IPS-18a (cell line): ENCODE measurements around the gene SMARCD3.

ENCODE experiments used
- H3K27ac ChIP-seq: one replicate; pipeline ENCODE4 v1.5.1; 2013; ENCODE audit warnings: low read length
- H3K27me3 ChIP-seq: one replicate; pipeline ENCODE4 v1.6.1; 2013; ENCODE audit warnings: mild to moderate bottlenecking, low read length; ENCODE audit not compliant: control insufficient read depth, insufficient read depth
- H3K36me3 ChIP-seq: one replicate; pipeline ENCODE4 v1.6.1; 2013; ENCODE audit warnings: low read depth, low read length; ENCODE audit not compliant: control insufficient read depth
- H3K4me1 ChIP-seq: one replicate; pipeline ENCODE4 v1.6.1; 2013; ENCODE audit warnings: low read depth, low read length; ENCODE audit not compliant: control insufficient read depth
- H3K4me3 ChIP-seq: one replicate; pipeline ENCODE4 v1.5.1; 2013; ENCODE audit warnings: low read length
- H3K9ac ChIP-seq: one replicate; pipeline ENCODE4 v1.6.1; 2013; ENCODE audit warnings: mild to moderate bottlenecking, low read length, moderate library complexity
- H3K9me3 ChIP-seq: one replicate; pipeline ENCODE4 v1.6.1; 2013; ENCODE audit warnings: low read depth, low read length; ENCODE audit not compliant: control insufficient read depth

Gene SMARCD3

GRCh38 chr7:151198945-151199848 lies 49.3 kb downstream of the SMARCD3 start:
- Histone ChIP-seq H3K4me1 (no peaks in the 10 kb centered on the region), H3K9ac (no peak overlapping the region), H3K27ac (no peak overlapping the region), H3K36me3 (no peaks in the 10 kb centered on the region), H3K9me3 (no peaks in the 10 kb centered on the region), H3K4me3 (no peak overlapping the region), H3K27me3 (peaks cover 4% of the 10 kb centered on the region)

DNA sequence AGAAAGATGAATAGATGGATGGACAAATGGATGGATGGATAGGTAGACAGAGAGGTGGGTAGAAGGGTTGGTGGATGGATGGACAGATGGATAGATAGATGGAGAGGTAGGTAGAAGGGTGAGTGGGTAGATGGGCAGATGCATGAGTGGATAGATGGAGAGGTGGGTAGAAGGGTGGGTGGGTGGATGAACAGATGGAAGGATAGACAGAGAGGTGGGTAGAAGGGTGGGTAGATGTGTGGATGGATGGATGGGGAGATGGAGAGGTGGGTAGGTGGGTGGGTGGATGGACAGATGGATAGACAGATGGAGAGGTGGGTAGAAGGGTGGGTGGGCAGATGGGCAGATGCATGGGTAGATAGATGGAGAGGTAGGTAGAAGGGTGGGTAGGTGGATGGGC lies 50.6 kb downstream of the SMARCD3 start:
- Histone ChIP-seq H3K27ac (no peak overlapping the region), H3K4me3 (no peak overlapping the region), H3K36me3 (no peaks in the 10 kb centered on the region), H3K4me1 (no peaks in the 10 kb centered on the region), H3K9ac (no peak overlapping the region), H3K27me3 (peaks cover 4% of the 10 kb centered on the region), H3K9me3 (no peaks in the 10 kb centered on the region)

DNA sequence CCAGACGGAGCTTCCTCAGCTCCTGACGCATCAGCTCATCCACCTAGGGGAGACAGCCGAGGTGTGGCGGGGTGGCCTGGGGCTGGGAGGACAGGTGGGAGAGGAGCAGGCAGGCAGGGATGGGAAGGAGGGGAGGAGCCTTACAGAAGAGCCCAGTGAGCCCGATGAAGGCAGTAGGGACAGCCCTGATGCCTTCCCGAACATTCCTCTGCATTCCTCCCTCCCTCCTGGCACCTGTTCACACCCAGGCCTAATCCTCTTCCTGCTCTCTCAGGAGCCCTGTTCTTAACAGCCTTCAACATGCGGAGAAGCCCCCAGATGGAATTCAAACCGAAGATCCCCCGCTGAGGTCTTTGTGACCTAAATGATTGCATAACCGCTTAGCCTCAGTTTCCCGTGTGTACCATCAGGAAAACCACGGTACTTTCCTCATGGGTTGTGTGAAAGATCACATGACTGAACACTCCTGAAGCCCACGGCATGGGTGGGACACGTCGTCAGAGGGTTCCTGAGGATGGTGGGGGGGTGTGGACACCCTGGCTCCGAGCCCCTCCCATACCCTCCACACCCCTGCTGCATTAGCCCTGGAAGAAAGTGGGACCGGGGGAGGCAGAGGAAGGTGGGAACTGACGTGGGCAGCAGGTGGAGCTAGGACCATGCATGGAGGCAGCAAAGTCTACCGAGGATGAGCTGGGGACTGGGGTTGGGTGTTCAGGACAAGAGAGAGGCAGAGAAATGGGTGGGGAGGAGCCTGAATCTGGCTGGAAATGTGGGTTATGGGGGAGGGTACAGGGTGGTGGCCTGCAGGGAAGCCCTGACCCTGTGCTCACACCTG lies 52.7 kb downstream of the SMARCD3 start:
- peaks cover 4% of the 10 kb centered on the region for H3K27me3 ChIP-seq

GRCh38 chr7:151194188-151194587 lies 54.3 kb downstream of the SMARCD3 start:
- Histone ChIP-seq H3K27me3 (peaks cover 4% of the 10 kb centered on the region), H3K4me1 (no peaks in the 10 kb centered on the region), H3K36me3 (no peaks in the 10 kb centered on the region), H3K27ac (no peak overlapping the region), H3K9me3 (no peaks in the 10 kb centered on the region), H3K4me3 (no peak overlapping the region), H3K9ac (no peak overlapping the region)

More for the DNA sequence above, 52.7 kb downstream of the SMARCD3 start:
- Histone ChIP-seq H3K4me3 (no peak overlapping the region), H3K36me3 (no peaks in the 10 kb centered on the region), H3K4me1 (no peaks in the 10 kb centered on the region), H3K9me3 (no peaks in the 10 kb centered on the region), H3K27ac (no peak overlapping the region), H3K9ac (no peak overlapping the region)

DNA sequence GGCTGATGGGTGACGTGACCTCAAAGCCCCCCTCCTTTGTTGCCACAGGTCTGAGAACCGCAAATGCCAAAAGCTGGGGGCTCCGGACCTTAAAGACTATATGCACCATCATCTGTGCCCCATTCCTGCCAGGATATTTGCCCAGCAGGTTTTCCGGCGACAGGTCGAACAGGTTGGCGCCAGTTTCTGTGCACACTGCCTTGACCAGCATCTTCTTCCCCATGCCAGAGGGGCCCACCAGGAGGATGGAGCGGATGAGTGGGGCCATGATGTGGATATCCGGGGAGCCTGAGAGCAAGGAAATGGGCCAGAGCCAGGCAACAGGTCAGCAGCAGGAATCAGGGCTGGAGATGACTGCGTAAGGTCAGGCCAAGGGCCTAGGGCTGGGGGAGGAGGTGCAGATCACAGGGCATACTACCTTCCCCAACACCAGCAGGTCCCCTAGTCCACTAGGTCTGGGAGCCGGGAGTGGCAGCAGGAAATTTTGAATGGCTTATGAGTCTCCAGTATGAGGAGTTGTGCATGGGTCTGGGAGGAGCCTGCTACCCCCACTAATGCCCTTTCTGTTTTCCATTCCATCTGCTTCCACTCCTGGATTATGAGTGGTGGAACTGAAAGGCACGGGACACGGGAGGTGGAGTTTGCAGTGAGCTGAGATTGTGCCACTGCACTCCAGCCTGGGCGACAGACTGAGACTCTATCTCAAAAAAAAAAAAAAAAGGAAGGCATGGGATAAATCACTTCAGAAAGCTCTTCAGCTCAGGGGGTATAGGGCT lies 55.1 kb downstream of the SMARCD3 start:
- H3K36me3 ChIP-seq = no peaks in the 10 kb centered on the region
- H3K4me3 ChIP-seq = no peak overlapping the region
- H3K27me3 ChIP-seq = peaks cover 4% of the 10 kb centered on the region
- no peak overlapping the region for H3K9ac ChIP-seq
- H3K9me3 ChIP-seq = no peaks in the 10 kb centered on the region
- no peak overlapping the region for H3K27ac ChIP-seq
- H3K4me1 ChIP-seq = no peaks in the 10 kb centered on the region

DNA sequence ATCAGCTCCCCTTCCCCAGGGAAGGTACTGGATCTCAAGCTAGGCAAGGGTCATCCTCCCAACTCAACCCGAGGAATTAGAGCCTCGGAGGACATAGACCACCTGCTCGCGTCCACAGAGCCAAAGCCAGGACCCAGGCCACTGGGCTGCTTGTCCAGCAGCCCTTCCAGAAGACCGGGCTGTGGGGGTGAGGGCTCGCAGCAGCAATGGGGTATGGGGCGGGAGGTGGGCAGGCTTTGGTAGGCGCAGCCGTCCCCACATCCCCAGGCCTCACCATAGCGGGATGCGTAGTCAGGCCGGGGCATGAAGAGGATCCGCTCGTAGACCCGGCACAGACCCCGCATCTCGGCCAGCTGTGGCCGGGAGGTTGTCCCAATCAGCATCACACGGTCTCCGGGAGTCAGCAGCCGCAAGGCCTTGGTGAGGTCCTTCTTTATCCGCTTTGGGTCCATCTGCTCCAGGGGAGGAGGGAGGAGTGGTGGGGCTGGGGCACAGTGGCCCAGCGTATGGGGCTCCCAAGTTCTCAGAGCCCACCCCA lies 56.4 kb downstream of the SMARCD3 start:
- no peak overlapping the region for H3K9ac ChIP-seq
- H3K36me3 ChIP-seq = no peaks in the 10 kb centered on the region
- H3K27ac ChIP-seq = no peak overlapping the region
- no peak overlapping the region for H3K4me3 ChIP-seq
- H3K4me1 ChIP-seq = no peaks in the 10 kb centered on the region
- H3K27me3 ChIP-seq = peaks cover 4% of the 10 kb centered on the region
- no peaks in the 10 kb centered on the region for H3K9me3 ChIP-seq

DNA sequence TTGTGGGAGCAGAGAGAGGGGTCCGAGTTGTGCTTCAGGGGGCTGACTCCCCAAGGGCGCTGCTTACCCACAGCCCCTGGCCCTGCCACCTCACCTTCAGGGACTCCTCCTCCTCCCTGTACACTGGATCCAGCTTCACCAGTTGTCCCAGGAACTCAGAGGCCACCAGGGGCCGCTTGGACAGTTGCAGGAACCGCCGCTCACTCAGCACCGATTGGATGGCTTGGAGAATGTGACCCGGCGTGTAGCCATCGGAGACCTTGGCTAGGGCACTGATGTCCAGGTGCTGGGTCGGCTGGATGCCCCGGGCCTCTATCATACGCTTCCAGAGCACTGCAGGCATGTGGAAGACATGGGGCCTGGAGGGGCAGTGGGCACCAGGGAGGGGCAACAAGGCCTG lies 57.0 kb downstream of the SMARCD3 start:
- H3K4me1 ChIP-seq = no peaks in the 10 kb centered on the region

DNA sequence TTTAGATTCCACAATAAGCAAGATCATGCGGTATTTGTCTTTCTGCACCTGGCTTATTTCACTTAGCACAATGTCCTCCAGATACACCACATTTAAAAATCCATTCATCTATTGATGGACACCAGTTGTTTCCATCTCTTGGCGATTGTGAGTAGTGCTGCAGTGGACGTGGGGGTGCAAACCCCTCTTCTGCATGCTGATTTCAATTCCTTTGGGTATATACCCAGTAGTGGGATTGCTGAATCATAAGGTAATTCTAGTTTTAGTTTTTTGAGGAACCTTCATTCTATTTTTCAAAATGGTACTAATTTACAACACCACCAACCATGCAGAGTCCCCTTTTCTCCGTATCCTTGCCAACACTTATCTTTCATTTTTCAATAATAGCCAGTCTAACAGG lies 59.5 kb downstream of the SMARCD3 start:
- no peak overlapping the region for H3K27ac ChIP-seq
- no peaks in the 10 kb centered on the region for H3K27me3 ChIP-seq

More for the DNA sequence above, 57.0 kb downstream of the SMARCD3 start:
- no peak overlapping the region for H3K9ac ChIP-seq
- no peak overlapping the region for H3K4me3 ChIP-seq
- H3K27ac ChIP-seq = no peak overlapping the region
- H3K27me3 ChIP-seq = peaks cover 4% of the 10 kb centered on the region
- no peaks in the 10 kb centered on the region for H3K36me3 ChIP-seq
- no peaks in the 10 kb centered on the region for H3K9me3 ChIP-seq

More for the DNA sequence above, 59.5 kb downstream of the SMARCD3 start:
- Histone ChIP-seq H3K9ac (no peak overlapping the region), H3K4me3 (no peak overlapping the region), H3K9me3 (no peaks in the 10 kb centered on the region), H3K4me1 (no peaks in the 10 kb centered on the region), H3K36me3 (no peaks in the 10 kb centered on the region)
